GM18526 (cell line): ENCODE measurements around the gene KATNAL1.

Experiments
- POLR2A ChIP-seq: IDR thresholded peaks from 3 replicates; pipeline ENCODE4 v1.6.1; 2011; ENCODE audit not compliant: insufficient read length; ENCODE audit errors: extremely low read depth

The KATNAL1 gene

GRCh38 chr13:30274083-30274482 is 33.3 kb downstream of the KATNAL1 start:
- TF ChIP-seq POLR2A: no peak

DNA sequence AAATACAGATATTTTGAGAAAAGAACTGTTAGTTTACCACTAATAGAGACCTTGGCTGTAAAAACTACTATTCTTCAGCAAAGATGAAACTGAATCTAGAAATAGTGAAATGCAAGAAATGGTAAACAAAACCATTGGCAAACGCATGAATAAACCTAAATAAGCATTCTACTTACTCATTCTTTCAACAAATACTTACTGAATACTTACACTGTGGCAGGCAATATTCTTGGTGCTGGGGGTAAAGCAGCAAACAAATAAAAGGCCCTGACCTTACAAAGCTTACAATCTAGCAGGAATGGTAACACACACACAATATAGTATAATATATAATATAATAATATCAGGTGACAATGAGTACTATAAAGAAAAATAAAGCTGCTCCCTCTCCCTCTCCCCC is 38.7 kb downstream of the KATNAL1 start:
- no peak for TF ChIP-seq POLR2A

DNA sequence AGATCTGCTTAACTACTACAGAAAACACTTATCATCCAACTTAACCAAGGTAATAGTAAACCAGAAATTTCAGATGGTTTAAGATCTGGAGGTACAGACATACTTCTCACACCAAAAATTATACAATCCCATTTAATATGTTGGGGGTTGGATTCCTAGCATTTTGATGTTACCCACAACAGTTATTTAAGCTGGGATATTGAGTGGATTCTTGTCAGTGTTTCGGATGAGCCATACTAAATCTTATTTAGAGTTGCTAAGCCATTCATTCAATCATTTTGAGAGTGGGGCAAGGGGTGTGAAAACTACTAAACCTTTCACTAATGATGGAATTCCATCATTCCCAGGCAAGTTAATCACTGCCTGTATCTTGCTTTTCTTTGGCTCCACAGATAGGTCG is 40.6 kb downstream of the KATNAL1 start:
- TF ChIP-seq POLR2A: no peak

GRCh38 chr13:30257468-30258099 is 49.8 kb downstream of the KATNAL1 start:
- TF ChIP-seq POLR2A: no peak

GRCh38 chr13:30256713-30257467 is 50.5 kb downstream of the KATNAL1 start:
- no peak for TF ChIP-seq POLR2A

- TF ChIP-seq POLR2A: no peak
These were observed 51.7 kb downstream of the KATNAL1 start for GRCh38 chr13:30255696-30256095.

GRCh38 chr13:30253830-30254229 is 53.5 kb downstream of the KATNAL1 start:
- TF ChIP-seq POLR2A: no peak

DNA sequence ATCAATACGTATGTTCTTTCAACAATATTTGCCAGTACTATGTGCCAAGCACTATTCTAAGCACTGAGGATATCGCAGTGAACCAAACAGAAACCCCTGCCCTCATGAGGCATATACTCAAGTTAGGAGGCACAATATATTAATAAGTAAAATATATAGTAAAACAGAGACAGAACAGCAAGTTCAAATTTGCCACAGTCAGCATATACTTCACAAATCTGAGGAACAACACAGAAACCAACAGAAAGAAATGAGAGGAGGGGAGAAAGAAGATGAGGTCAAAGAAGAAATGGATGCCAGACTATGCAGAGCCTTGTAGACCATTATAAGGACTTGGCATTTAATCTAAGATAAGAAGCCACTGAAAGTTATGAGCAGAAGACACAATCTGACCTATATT is 59.9 kb downstream of the KATNAL1 start:
- TF ChIP-seq POLR2A: no peak

DNA sequence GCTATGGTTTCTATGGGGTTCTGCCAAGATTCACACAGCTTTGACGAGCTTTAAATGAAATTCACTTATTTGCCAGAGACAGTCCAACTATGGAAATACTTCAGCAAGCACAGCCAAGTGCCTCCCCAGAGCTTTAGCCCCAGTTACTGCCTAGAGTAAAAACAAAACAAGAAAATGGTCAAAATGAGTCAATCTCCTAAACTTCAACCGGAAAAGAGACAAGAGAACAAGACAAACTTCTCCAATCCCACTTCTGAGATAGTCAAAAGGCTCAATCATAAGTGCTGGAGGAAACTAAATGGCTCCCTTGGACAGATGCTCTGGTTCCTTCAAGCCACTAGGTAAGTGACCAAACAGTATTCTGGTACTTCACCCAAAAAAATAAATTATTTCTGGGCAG is 65.8 kb downstream of the KATNAL1 start:
- TF ChIP-seq POLR2A: no peak

- TF ChIP-seq POLR2A: no peak
These were observed 66.7 kb downstream of the KATNAL1 start for GRCh38 chr13:30240608-30241007.

DNA sequence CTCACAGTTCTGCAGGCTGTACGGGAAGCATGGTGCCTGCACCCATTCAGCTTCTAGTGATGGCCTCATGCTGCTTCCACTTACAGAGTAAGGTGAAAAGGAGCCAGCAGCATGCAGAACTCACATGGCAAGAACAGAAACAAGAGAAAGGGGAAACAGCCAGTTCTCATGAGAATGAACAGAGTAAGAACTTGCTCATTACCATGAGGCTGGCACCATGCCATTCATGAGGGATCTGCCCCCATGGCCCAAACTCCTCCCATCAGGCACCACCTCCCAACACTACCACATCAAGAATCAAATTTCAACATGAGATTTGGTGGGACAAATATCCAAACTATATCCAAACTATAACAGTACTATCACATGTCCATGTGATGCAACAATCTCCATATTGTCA is 72.1 kb downstream of the KATNAL1 start:
- TF ChIP-seq POLR2A: no peak

- TF ChIP-seq POLR2A: no peak
These were observed 72.7 kb downstream of the KATNAL1 start for GRCh38 chr13:30234619-30235162.

DNA sequence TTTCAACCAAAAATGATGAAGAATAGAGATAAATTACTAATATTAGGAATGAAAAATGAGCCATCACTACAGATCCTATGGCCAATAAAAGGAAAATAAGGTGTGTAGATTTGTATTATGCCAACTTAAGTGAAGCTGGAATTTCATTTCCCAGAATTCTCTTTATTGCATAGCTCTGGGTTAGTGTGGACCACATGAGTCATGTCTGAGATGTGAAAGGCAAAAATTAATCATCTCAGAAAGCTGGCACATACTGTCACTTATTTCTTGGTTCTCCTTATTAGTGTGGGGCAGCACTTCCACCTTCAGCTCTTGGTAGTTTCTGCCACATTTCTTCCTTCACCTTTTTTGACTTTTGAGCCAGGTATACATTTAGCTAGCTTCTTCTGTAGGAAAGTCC is 82.6 kb downstream of the KATNAL1 start:
- no peak for TF ChIP-seq POLR2A

- TF ChIP-seq POLR2A: no peak
These were observed 85.1 kb downstream of the KATNAL1 start for GRCh38 chr13:30222254-30222653.

DNA sequence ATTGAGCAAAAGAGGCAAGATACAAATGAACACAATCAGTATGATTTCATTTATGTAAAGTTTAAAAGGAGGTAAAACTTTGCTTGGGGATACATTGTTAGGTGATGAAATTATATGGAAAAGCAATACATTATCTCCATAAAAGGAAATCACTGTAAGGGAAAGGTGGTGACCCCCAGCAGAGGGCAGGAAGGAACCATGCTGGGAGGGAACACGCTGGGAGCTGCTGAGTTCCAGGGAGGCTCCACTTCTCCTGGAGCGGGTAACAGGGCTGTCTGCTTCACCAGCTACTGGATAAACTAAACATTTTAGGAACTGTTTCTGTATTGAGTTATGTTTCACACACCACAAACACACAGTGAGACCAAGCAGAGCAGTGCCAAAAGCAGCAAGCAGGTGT is 91.2 kb downstream of the KATNAL1 start:
- TF ChIP-seq POLR2A: no peak

DNA sequence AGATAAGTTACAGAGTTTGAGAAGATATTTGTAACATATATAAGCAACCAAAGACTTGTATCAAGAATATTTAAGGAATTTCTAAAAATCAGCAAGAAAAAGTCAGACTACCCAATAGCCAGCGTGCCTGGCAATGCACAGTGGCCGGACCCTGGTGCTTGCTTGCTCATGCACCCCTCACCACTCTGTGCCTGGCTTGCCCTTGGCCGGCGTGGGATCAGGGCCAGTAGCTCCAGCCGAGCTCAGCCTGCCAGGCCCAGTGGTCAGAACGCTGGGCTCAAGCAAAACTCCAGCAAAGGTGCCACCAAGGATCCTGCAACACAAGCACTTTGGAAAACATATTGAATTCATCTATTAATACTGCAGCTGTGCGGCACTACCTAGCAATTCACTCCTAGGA is 95.1 kb downstream of the KATNAL1 start:
- TF ChIP-seq POLR2A: no peak
